Smooth muscle cell (in vitro differentiated cells): Measurements from ENCODE around the gene TTC7B. TPM values are rescaled to one million over a fixed set of nuclear protein-coding genes. Genes with fewer than 3 reads are reported as not detected.

ENCODE experiments used
- DNase-seq: peaks from one replicate; lab custom pipeline; 2025; ENCODE audit not compliant: unreplicated experiment; lab: John Stamatoyannopoulos, UW
- H2AFZ ChIP-seq: fragments of 200-600 bp; sonication (generic); 2 replicates; pipeline ENCODE4 v1.6.0; 2016; ENCODE audit warnings: antibody characterized with exemption, low read depth, mild to moderate bottlenecking
- H3F3A ChIP-seq: fragments of 200-600 bp; sonication (generic); 2 replicates; pipeline ENCODE4 v1.6.0; 2017; ENCODE audit warnings: antibody characterized with exemption, low read depth
- H3K27ac ChIP-seq: fragments of 200-600 bp; sonication (generic); 2 replicates; pipeline ENCODE4 v1.5.1; 2016; ENCODE audit warnings: low read depth, mild to moderate bottlenecking
- H3K27me3 ChIP-seq: fragments of 200-600 bp; sonication (generic); 2 replicates; pipeline ENCODE4 v1.6.1; 2016; ENCODE audit warnings: low read depth, mild to moderate bottlenecking
- H3K36me3 ChIP-seq: fragments of 200-600 bp; sonication (generic); 2 replicates; pipeline ENCODE4 v1.5.1; 2016; ENCODE audit warnings: low read depth
- H3K4me1 ChIP-seq: fragments of 200-600 bp; sonication (generic); 2 replicates; pipeline ENCODE4 v1.5.1; 2016; ENCODE audit warnings: low read depth
- H3K4me2 ChIP-seq: fragments of 200-600 bp; sonication (generic); 2 replicates; pipeline ENCODE4 v1.6.0; 2016; ENCODE audit warnings: mild to moderate bottlenecking
- H3K4me3 ChIP-seq: fragments of 200-600 bp; sonication (generic); 2 replicates; pipeline ENCODE4 v1.5.1; 2016; ENCODE audit warnings: mild to moderate bottlenecking
- H3K79me2 ChIP-seq: fragments of 200-600 bp; sonication (generic); 2 replicates; pipeline ENCODE4 v1.6.0; 2016; ENCODE audit warnings: low read depth, mild to moderate bottlenecking
- H3K9ac ChIP-seq: fragments of 200-600 bp; sonication (generic); 2 replicates; pipeline ENCODE4 v1.6.0; 2016; ENCODE audit warnings: low read depth
- H3K9me3 ChIP-seq: fragments of 200-600 bp; sonication (generic); replicated peaks from 2 replicates; pipeline ENCODE4 v1.5.1; 2016; ENCODE audit warnings: low read depth
- H4K20me1 ChIP-seq: fragments of 200-600 bp; sonication (generic); 2 replicates; pipeline ENCODE4 v1.6.0; 2016; ENCODE audit warnings: low read depth
- CTCF ChIP-seq: fragments of 200-600 bp; sonication (generic); IDR thresholded peaks from 2 replicates; pipeline ENCODE4 v1.5.1; 2017; ENCODE audit warnings: borderline replicate concordance, mild to moderate bottlenecking, antibody characterized with exemption; ENCODE audit not compliant: insufficient read depth, poor library complexity, severe bottlenecking
- WGBS: methylation state at CpG from one replicate; pipeline ENCODE4 v1.1.7; 2016; ENCODE audit warnings: low lambda C conversion rate; 5-methylcytosine and 5-hydroxymethylcytosine counted together
- polyA plus RNA-seq: library from polyadenylated mRNA; unstranded; fragments of >200 nt; fragmentation: Nextera tagmentation; extraction: Ambion mirVana; gene quantifications from 2 replicates; pipeline ENCODE4 v1.2.1, GENCODE V29; 2016
- total RNA-seq: library from RNA; depleted of rRNA; stranded (reverse); fragments of >200 nt; gene quantifications from 2 replicates; pipeline ENCODE4 v1.2.3, GENCODE V29; 2014

Gene TTC7B
- total and polyA plus RNA-seq, 2 experiments from 2014 or later: 22.1 to 54.1 TPM

DNA sequence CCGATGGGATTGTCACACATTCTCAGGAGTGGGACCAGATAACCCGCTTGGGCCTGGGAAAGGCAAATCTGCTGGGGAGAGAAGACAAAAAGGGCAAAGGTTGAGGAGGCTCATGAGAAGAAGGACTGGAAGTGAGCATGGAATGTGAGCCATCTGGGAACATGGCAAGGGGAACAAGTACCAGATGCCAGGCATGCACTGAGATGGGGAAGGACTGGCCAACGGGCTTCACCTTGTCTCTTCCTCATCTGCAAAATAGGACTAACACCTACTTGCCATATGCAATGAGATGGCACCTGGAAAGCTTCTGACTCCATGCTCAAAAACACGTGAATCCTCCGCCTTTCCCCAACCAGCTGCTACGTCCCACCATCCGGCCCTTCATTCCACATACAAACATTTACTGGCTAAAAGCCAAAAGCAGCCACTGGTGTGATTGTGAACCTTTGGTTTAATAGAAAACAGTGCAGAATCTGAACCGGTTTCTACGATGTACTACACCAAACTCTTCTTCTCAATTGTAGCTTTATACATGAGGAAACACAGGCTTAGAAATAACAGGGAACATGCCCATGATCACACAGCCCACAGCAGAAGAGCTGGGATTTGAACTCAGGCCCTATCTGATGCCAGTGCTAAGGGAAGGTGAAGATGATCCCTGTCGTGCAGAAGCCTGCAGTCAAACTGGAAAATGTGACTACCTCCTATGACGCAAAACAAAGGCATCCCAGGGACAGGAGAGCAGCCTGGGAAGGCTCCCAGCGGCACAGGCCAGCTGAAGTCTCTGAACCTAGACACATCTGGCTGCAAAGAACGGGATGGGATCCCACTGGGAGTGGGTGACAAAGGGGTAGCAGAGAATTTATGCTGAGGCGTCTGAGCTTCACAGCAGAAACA is 112.1 kb downstream of the TTC7B start:
- no peak for TF ChIP-seq CTCF
- H2AFZ ChIP-seq: no peak overlapping the region
- H3K27me3 ChIP-seq: no peaks in the 10 kb centered on the region
- H3K4me1 ChIP-seq: no peaks in the 10 kb centered on the region
- no peaks in the 10 kb centered on the region for H3K79me2 ChIP-seq
- WGBS: 88% methylated on average over 14 of the region's 14 CpGs
- DNase-seq: no peak
- H3K4me3 ChIP-seq: no peak overlapping the region
- no peak overlapping the region for H3K27ac ChIP-seq
- no peak overlapping the region for H3K9ac ChIP-seq
- H3K36me3 ChIP-seq: no peaks in the 10 kb centered on the region
- no peaks in the 10 kb centered on the region for H4K20me1 ChIP-seq
- H3K4me2 ChIP-seq: no peak overlapping the region
- H3K9me3 ChIP-seq: no peaks in the 10 kb centered on the region
- H3F3A ChIP-seq: no peaks in the 10 kb centered on the region

- no peaks in the 10 kb centered on the region for H3K79me2 ChIP-seq
- no peaks in the 10 kb centered on the region for H4K20me1 ChIP-seq
- no peak overlapping the region for H3K4me3 ChIP-seq
- H3K4me2 ChIP-seq: no peak overlapping the region
- H3K9ac ChIP-seq: no peak overlapping the region
- no peak overlapping the region for H2AFZ ChIP-seq
- DNase-seq: no peak
- TF ChIP-seq CTCF: no peak
- no peak overlapping the region for H3K27ac ChIP-seq
- H3K36me3 ChIP-seq: no peaks in the 10 kb centered on the region
- H3K9me3 ChIP-seq: no peaks in the 10 kb centered on the region
- no peaks in the 10 kb centered on the region for H3K27me3 ChIP-seq
- WGBS: 85% methylated on average over 16 of the region's 16 CpGs
- H3K4me1 ChIP-seq: peaks cover 7% of the 10 kb centered on the region
- no peaks in the 10 kb centered on the region for H3F3A ChIP-seq
Measured at GRCh38 chr14:90700933-90701776, 115.1 kb downstream of the TTC7B start.

GRCh38 chr14:90699016-90699415 is 117.2 kb downstream of the TTC7B start:
- Histone ChIP-seq H3K4me3 (no peak overlapping the region), H2AFZ (no peak overlapping the region), H3K9me3 (no peaks in the 10 kb centered on the region), H3K79me2 (no peaks in the 10 kb centered on the region), H3K4me1 (peaks cover 7% of the 10 kb centered on the region), H3K4me2 (no peak overlapping the region), H3K27ac (no peak overlapping the region), H3K9ac (no peak overlapping the region), H3F3A (no peaks in the 10 kb centered on the region), H3K36me3 (no peaks in the 10 kb centered on the region), H3K27me3 (no peaks in the 10 kb centered on the region), H4K20me1 (no peaks in the 10 kb centered on the region)
- DNase-seq: no peak
- 94% methylated on average over 7 of the region's 7 CpGs for WGBS
- TF ChIP-seq CTCF: no peak
